Stimulated activated effector memory CD8-positive, alpha-beta T cell treated with anti-CD3 and anti-CD28 coated beads, Interleukin-12 subunit alpha, Interleukin-12 subunit beta, amount 100 ng/mL, for 72 hours (primary cell): Measurements from ENCODE around the gene GPR153.

ENCODE experiments used
- ATAC-seq: fragments of 150-1000 bp; cut with Tn5 transposase; 2 replicates; pipeline ENCODE4 v1.10.0; 2021
- DNase-seq, 2 donors: peaks; one replicate each; pipeline ENCODE4 v3.0.0; 2021 to 2022; ENCODE audit warnings: low spot score in 2 of 2
- H3K27ac Mint-ChIP-seq: one replicate; pipeline ENCODE4 v1.8.0; 2022; ENCODE audit warnings: mild to moderate bottlenecking, mixed read lengths
- H3K36me3 Mint-ChIP-seq: one replicate; pipeline ENCODE4 v1.8.0; 2022; ENCODE audit warnings: mild to moderate bottlenecking, mixed read lengths
- H3K4me1 Mint-ChIP-seq: one replicate; pipeline ENCODE4 v1.8.0; 2022; ENCODE audit warnings: mixed read lengths
- H3K4me3 Mint-ChIP-seq: one replicate; pipeline ENCODE4 v1.8.0; 2022; ENCODE audit warnings: mild to moderate bottlenecking, mixed read lengths
- H3K9me3 Mint-ChIP-seq: one replicate; pipeline ENCODE4 v1.8.0; 2022; ENCODE audit warnings: mixed read lengths

GPR153 gene

DNA sequence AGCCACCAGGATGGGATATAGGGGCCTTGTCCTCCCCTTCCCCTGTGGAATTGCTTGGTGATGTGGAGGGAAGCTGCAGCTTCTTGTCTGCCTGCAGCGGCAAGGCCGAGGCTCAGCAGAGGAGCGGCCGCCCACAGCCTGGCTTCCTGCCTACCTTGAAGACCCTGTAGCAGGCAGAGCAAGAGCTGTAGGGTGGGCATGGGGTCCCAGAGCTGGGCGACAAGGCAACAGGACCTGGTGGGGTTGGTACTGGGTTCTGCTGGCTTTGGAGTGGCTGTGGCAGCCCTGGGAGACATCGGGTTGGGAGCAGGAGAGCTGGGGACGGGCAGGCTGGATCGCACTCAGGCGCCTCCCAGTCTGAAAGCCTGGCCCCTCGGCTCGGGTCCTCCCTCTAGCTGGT lies 5.7 kb upstream of the GPR153 start:
- Mint-ChIP-seq H3K4me1 (peaks cover 5% of the 10 kb centered on the region), H3K9me3 (no peaks in the 10 kb centered on the region), H3K27ac (no peak overlapping the region), H3K36me3 (no peaks in the 10 kb centered on the region), H3K4me3 (no peak overlapping the region)
- DNase-seq (no peak), ATAC-seq (no peak)

DNA sequence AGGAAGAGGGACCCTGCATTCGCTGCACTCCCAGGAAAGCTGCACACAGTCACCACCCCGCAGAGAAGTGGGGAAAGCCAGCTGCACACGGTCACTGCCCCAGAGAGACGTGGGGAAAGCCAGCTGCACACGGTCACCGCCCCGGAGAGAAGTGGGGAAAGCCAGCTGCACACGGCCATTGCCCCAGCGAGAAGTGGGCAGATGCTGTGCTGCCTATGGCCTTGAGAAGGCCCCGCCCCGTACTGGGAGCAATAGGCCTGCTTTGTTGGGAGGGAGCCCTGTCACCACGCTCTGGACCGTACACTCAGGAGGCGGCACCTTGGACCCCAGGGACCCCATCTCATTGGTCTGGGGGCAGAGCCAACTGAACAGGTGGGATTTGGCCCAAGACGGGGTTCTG lies 4.3 kb upstream of the GPR153 start:
- DNase-seq (no peak), ATAC-seq (no peak)
- Mint-ChIP-seq H3K4me3 (no peak overlapping the region), H3K36me3 (no peaks in the 10 kb centered on the region), H3K4me1 (peaks cover 5% of the 10 kb centered on the region), H3K27ac (no peak overlapping the region), H3K9me3 (no peaks in the 10 kb centered on the region)

DNA sequence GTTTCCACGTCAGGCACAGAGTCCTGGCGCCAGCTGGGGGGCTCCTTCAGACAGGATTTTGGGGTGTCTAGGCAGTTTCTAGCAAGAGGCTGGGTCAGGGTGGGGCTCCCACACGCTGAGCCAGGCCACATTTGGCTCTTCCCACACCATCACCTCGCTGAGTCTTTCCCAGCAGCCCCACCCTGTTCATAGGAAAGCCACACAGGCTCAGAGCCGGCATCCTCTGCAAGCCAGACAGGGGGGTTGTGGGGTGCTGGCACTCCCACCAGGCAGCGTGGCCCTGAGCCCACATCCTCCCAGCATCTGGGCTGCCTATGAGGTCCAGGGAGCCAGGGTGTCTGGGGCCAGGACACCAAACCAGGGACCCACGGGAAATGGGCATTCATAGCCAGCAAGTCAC lies 2.8 kb upstream of the GPR153 start:
- Mint-ChIP-seq H3K9me3 (no peaks in the 10 kb centered on the region), H3K36me3 (no peaks in the 10 kb centered on the region), H3K4me1 (peaks cover 5% of the 10 kb centered on the region), H3K4me3 (no peak overlapping the region), H3K27ac (no peak overlapping the region)
- DNase-seq (no peak), ATAC-seq (no peak)

DNA sequence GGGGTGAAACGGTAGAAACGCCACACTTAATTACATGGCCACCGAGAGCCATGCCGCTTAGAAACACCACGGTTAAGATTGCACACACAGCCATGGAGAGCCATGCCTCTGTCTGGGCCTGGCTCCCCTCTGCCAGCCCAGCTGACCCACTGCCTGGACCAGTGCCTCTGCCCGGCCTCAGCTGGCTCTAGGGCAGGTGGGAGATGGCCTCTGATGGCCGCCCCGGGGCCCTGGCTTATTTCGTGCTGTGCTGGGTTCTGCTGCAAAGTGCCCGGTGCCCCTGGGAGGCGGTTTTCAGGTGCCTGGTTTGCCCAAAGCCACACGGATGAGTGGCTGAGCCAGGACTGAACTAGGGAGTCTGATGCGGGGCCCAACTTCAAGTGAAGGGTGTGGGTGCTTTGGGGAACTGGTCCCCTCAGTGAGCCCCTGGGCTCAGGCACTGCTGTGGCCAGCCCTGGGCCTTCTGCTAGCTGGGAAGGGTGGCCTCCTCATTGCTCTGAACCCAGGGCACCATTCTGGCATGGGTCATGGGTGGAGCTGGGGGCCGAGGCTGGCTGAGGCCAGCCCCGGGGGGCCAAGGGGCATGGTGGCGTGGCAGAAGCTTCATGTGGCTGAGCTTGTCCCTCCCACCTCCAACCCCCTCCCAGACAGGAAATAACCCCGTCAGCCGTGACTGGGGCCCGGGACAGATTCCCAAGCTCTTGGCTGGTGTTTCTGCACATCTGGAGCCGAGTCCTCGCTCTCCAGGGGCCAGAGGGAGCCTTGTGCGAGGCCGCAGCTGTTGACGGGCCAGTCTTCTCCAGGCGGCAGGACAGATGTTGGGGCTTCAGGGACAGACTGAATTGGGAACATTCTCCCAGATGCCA lies 1.9 kb upstream of the GPR153 start:
- H3K4me3 Mint-ChIP-seq: no peak overlapping the region
- no peaks in the 10 kb centered on the region for H3K36me3 Mint-ChIP-seq
- DNase-seq: no peak
- no peak overlapping the region for H3K27ac Mint-ChIP-seq
- H3K4me1 Mint-ChIP-seq: peaks cover 5% of the 10 kb centered on the region
- no peak for ATAC-seq
- H3K9me3 Mint-ChIP-seq: no peaks in the 10 kb centered on the region

DNA sequence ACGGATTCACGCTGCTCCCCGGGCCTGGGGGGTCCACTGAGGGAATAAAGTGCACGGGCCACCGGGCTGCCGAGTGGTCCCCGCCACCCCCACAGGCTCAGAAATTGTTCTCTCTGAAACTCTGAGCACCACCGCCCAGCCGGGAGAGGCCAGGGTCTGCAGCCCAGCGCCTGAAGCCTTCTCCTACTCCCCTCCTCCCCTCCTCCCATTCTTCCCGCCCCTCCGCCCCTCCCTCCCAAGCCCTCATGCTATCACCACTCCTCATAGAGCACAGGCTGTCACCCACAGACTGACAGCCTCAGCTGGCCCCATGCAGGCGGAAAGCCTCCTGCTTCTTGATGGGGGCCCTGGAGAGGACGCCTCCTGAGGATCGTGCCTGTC lies 707 bp upstream of the GPR153 start:
- ATAC-seq: no peak
- Mint-ChIP-seq H3K36me3 (no peaks in the 10 kb centered on the region), H3K27ac (no peak overlapping the region), H3K9me3 (no peaks in the 10 kb centered on the region), H3K4me1 (peaks cover 5% of the 10 kb centered on the region), H3K4me3 (peak overlapping the region; percentile 44)
- DNase-seq: no peak

DNA sequence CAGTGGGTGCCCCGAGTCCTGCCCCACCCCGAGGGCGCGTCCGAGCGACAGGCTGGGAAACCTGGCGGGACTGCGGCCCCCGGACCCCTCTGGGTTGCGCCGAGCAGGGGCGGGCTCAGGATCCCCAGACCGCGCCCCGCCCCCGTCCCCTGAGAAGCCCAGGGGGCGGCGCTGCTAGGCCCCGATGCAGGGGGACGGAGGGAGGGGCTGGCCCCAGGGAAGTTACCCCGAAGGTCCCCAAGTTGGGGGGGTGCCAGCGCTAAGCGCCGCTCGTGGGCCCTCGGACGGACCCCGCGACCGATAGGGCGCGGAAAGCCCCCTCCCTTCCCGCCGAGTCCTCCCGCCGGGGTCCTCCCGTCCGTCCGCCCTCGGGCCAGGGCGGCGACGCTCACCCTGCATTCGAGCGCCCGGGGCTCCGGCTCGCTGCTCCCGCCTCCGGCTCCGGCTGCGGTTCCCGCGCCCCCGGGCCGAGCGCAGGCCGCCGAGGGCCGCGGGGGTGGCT lies 414 bp downstream of the GPR153 start:
- H3K4me1 Mint-ChIP-seq: peaks cover 5% of the 10 kb centered on the region
- no peak overlapping the region for H3K27ac Mint-ChIP-seq
- H3K4me3 Mint-ChIP-seq: peak overlapping the region; percentile 37
- H3K36me3 Mint-ChIP-seq: no peaks in the 10 kb centered on the region
- peak; percentile 46 for ATAC-seq
- peak in 1 of 2 donors; percentile 67 for DNase-seq
- H3K9me3 Mint-ChIP-seq: no peaks in the 10 kb centered on the region

DNA sequence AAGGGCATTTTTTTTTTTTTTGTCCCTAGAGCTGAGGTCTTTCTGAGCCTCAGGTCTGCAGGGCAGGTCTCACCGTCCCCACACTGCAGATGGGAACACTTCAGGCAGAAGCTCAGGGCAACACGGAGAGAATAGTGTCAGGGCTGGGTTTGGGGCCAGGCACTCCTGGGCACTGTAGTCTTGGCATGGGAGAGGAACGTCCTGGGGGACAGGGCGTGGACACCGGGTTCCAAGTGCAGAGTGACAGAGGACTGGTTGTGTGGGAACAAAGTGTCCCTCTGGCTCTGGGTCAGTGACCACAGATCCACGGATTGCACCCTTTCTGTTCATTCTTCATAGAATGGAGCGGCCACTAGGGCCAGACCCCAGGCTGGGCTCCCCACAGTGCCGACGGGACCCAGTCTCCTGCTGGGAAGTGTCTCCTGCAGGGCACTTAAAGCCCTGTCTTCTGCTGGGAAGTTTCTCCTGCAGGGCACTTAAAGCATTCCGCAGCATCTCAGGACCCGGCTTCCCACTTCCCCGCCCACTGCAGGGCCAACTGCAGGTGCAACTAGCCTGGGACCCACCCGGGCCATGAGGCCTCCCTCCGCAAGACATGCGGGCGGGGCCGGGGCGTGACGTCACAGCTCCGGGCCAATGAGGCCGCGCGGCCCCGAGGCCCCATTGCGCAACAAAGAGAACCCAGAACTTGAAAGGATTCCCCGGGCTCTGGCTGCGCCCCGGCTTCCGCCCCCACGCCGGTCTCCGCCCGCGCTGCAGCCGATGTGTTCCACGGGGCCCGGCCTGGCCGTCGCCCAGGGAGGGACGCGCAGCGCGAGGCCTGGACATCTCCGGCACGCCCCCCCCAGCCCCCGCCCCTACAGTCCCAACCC lies 1.2 kb downstream of the GPR153 start:
- peak; percentile 74 for ATAC-seq
- H3K9me3 Mint-ChIP-seq: no peaks in the 10 kb centered on the region
- no peak overlapping the region for H3K27ac Mint-ChIP-seq
- peaks cover 5% of the 10 kb centered on the region for H3K4me1 Mint-ChIP-seq
- DNase-seq: peak; percentile 65 to 85
- no peaks in the 10 kb centered on the region for H3K36me3 Mint-ChIP-seq
- H3K4me3 Mint-ChIP-seq: peak overlapping the region; percentile 37

DNA sequence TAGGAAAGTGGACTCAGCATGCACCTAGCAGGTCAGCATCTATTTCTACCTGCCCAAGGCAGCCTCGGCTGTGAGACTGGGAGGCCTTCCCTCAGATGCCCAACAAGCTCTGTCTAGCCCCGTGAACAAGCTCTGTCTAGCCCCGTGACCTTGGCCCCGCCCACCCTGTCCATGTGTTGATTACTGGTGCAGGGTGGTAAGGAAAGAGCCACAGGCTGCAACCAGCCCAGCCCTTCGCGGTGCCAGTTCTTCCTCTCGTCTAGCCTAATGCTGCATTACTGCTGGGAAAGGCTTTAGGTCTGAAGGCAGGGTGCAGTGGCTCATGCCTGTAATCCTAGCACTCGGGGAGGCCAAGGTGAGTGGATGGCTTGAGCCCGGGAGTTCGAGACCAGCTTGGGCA lies 2.2 kb downstream of the GPR153 start:
- H3K9me3 Mint-ChIP-seq: no peaks in the 10 kb centered on the region
- no peak overlapping the region for H3K4me3 Mint-ChIP-seq
- no peaks in the 10 kb centered on the region for H3K36me3 Mint-ChIP-seq
- H3K4me1 Mint-ChIP-seq: peaks cover 5% of the 10 kb centered on the region
- ATAC-seq: no peak
- no peak for DNase-seq
- no peak overlapping the region for H3K27ac Mint-ChIP-seq

DNA sequence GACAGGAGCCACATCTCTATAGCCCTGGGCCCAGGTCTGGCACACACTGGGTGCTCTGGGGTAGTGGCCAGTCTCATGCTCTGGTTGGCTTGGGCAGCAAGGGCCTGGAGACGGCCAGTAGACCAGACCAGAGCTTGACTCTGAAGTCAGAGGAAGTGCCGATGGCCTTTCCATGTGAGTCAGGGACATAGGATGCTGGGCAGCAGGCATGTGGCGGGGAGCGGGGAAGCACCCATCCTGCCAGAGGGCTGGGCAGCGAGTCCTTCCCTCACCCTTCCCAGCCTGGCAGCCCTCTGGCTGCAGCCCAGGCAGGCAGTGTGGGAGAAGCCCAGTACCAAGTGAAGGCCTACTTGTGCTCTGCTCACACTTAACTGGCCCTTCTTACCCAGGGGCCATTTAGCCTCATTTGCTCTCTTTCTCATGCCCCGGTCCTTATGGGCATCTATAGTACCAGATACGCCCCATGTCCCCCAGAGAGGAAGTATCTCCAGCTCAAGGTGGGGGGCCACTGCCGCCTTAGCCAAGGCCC lies 3.3 kb downstream of the GPR153 start:
- Mint-ChIP-seq H3K27ac (no peak overlapping the region), H3K36me3 (no peaks in the 10 kb centered on the region)

DNA sequence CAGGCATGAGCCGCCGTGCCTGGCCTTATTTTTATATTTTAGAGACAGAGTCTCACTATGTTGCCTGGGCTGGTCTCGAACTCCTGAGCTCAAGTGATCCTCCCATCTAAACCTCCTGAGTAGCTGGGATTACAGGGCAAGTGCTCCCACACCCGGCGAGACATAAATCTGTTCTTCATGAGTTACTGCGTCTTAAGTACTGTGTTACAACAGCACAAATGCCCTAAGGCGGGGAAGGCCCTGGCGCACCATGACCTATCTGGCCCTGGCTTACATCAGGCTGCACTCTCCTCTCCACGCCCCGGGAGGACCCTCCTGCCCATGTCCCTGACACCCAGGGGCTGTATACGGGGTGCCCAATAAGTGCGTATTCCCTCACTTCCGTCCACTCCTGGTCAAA lies 4.3 kb downstream of the GPR153 start:
- H3K27ac Mint-ChIP-seq: no peak overlapping the region
- ATAC-seq (no peak), DNase-seq (no peak)
- H3K36me3 Mint-ChIP-seq: no peaks in the 10 kb centered on the region
- no peak overlapping the region for H3K4me3 Mint-ChIP-seq
- no peaks in the 10 kb centered on the region for H3K9me3 Mint-ChIP-seq
- peaks cover under 1% of the 10 kb centered on the region for H3K4me1 Mint-ChIP-seq

More for the DNA sequence above, 3.3 kb downstream of the GPR153 start:
- no peak for DNase-seq
- Mint-ChIP-seq H3K4me1 (peaks cover 5% of the 10 kb centered on the region), H3K9me3 (no peaks in the 10 kb centered on the region), H3K4me3 (no peak overlapping the region)
- no peak for ATAC-seq

DNA sequence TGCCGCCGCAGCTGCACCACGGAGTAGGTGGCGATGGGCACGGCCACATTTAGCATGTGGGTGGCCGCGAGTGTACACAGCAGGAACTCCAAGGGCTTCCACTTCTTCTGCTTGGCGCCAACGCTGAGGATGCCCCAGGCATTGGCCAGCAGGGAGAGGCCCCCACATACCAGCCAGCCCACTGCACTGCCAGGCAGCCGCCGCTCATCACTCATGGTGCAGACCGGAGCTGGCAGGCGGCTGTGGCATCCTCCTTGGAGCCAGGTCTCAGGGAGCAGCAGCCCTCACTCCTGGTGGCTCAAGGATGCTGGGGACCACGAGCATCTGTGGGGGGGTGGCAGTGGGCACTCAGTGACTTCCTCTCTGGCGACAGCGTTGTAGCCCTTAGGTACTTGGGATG lies 6.2 kb downstream of the GPR153 start:
- Mint-ChIP-seq H3K4me3 (no peak overlapping the region), H3K4me1 (no peaks in the 10 kb centered on the region), H3K9me3 (no peaks in the 10 kb centered on the region), H3K36me3 (no peaks in the 10 kb centered on the region), H3K27ac (no peak overlapping the region)
- no peak for ATAC-seq
- no peak for DNase-seq

DNA sequence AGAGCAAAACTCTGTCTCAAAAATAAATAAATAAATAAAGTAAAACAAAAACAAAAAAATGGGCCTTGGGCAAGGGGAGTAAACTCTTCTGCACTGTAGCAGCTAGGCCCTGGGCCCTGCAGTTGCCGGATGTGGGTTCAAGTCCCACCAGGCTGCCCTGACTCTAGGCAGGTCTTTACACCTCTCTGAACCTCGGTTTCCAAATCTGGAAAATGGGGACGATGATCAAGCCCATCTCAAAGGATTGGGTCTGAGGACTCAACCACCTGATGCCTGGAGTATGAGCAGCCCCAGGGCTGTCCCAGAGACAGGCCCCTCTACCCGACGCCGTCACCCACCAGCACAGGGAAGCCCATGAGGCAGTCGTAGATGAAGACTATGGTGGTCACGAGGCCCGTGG lies 7.5 kb downstream of the GPR153 start:
- no peak for DNase-seq
- Mint-ChIP-seq H3K4me1 (no peaks in the 10 kb centered on the region), H3K36me3 (no peaks in the 10 kb centered on the region), H3K4me3 (no peak overlapping the region), H3K9me3 (no peaks in the 10 kb centered on the region), H3K27ac (no peak overlapping the region)
- ATAC-seq: no peak

DNA sequence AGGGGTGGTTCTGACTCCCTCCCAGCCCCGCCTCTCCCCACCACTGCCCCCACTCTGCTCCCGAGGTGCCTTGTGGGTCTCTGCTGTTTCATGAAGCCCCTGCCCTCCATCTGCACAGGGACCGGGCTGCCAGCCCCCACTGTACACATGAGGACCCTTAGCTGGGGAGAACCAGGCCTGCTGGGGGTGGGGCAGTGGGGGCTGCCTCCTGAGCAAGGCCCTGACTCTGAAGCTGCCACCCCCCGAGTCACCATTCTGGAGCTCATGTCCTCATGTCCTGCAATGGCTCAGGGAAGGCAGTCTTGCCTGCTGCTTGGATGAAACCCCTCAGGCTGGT lies 8.6 kb downstream of the GPR153 start:
- no peak overlapping the region for H3K4me3 Mint-ChIP-seq
- DNase-seq: no peak
- H3K4me1 Mint-ChIP-seq: no peaks in the 10 kb centered on the region
- no peak for ATAC-seq
- H3K36me3 Mint-ChIP-seq: no peaks in the 10 kb centered on the region
- H3K27ac Mint-ChIP-seq: no peak overlapping the region
- H3K9me3 Mint-ChIP-seq: no peaks in the 10 kb centered on the region

DNA sequence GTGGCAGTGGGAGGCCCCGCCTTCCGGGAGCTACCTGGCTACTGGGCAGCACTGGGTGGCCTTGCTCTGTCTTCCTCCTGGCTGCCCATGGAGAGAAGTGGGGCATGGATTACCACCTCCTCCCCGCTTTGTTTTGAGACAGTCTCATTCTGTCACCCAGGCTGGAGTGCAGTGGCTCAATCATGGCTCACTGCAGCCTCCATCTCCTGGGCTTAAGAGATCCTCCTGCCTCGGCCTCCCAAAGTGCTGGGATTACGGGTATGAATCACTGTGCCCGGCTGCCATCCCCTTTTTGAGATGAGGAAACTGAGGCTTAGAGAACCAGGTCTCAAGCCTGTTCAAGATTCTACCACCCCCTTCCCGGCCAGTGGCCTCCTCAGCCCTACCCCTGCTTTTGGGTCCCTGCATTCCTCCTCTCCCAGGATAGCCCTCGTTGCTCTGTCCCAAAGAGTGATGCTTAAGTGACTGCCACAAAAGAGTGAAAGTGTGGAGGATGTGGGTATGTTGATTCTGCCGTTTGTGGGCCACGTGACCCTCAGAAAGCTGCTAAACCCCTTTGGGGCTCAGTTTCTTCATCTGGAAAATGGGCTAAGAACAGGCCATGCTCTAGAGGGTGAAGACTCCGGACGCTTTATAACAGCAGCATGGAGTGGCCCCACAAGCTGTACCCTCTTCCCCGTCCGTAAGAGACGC lies 9.1 kb downstream of the GPR153 start:
- H3K4me3 Mint-ChIP-seq: no peak overlapping the region
- ATAC-seq (no peak), DNase-seq (no peak)
- H3K27ac Mint-ChIP-seq: no peak overlapping the region
- H3K9me3 Mint-ChIP-seq: no peaks in the 10 kb centered on the region
- peaks cover under 1% of the 10 kb centered on the region for H3K4me1 Mint-ChIP-seq
- H3K36me3 Mint-ChIP-seq: no peaks in the 10 kb centered on the region

DNA sequence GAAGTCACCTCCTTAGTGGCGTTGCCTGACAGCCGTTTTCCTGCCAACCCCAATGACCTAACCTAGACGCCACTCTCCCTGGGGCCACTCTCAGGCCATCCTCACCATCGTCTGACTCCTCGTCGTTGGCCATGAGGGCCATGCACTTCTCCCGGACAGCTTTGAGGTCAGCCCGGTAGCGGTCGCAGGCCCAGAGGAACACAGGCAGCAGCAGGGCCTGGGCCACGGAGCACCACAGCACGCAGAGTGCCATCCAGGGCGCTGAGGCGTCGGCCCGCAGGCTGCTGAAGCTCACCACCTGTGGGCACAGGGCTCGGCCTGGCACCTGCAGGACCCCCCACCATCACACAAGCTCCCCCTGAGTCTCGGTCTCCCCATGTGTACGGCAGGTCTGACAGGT lies 9.7 kb downstream of the GPR153 start:
- H3K4me1 Mint-ChIP-seq: peaks cover 6% of the 10 kb centered on the region
- no peak for ATAC-seq

More for the DNA sequence above, 9.7 kb downstream of the GPR153 start:
- DNase-seq: no peak
- no peaks in the 10 kb centered on the region for H3K36me3 Mint-ChIP-seq
- H3K27ac Mint-ChIP-seq: no peak overlapping the region
- no peak overlapping the region for H3K4me3 Mint-ChIP-seq
- no peaks in the 10 kb centered on the region for H3K9me3 Mint-ChIP-seq
